Measurements from ENCODE around the gene ORM2. TPM values are rescaled to one million over a fixed set of nuclear protein-coding genes. Genes with fewer than 3 reads are reported as not detected.

ORM2 gene
- total RNA-seq, 2 experiments from 2014 or later: not detected

DNA sequence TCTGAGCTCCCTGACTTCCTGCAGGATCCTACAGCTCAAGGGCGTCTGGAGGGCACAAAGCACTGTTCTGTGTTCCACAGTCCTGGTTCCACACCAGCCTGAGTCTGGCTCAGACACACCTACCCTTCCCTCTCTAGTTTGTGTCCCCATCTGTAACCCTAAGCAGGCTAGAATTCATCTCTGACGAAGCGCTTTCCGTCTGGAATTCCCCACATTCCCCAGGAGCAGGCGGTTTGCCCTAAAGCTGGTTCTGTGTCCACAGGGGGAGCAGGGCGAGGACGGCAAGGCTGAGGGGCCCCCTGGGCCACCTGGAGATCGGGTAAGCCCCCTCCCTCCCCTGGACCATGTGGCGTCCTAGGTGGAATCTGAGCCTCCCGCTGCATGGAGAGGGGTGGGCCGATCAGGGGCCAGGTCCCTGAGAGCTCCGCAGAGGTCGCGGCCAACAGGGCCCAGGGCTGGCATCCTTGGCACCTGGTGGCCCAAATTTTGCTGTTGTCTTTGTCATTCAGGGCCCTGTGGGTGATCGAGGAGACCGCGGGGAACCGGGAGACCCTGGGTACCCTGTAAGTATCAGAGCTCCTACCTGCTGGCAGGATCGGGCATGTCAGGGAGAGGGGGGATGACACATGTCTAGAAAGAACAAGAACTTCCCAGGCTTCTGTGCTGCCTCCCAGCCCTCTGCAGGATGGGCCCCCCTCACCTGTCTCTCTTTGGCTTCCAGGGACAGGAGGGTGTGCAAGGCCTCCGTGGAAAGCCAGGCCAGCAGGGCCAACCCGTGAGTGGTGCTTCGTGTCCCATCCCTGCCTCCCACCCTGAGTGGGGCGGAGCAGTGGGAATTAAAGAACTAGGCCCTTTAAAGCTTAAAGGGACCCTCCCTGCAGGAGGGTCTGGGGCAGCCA is 41.2 kb upstream of the ORM2 start:
- no peaks in the 10 kb centered on the region for H3K36me3 Mint-ChIP-seq
- ATAC-seq (ENCODE audit: low read depth): no peak
- no peaks in the 10 kb centered on the region for H3K27me3 Mint-ChIP-seq
- peak; percentile 19 for DNase-seq
- H3K4me3 Mint-ChIP-seq: no peak overlapping the region
- H3K27ac Mint-ChIP-seq: no peak overlapping the region
- no peaks in the 10 kb centered on the region for H3K9me3 Mint-ChIP-seq
- peaks cover 2% of the 10 kb centered on the region for H3K4me1 Mint-ChIP-seq
- POLR2A ChIA-PET: no interaction called here

DNA sequence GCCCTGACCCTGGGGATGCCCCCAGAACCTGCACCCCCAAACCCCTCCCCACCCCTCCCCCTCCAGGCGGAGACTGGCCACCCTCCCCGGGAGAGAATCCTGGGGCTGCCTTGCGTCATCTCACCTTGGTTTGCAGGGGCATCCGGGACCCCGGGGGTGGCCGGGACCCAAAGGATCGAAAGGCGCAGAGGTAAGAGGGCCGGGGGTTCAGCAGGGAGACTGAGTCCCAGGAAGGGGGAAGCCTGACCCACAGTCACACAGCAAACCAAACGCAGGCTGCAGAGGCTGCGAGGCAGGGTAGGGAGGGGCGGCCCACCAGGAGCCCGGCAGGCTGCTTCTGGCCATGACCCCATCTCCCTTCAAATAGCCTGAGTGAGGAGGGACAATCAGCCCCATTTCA is 40.6 kb upstream of the ORM2 start:
- DNase-seq (peak; percentile 17), ATAC-seq (ENCODE audit: low read depth) (no peak)
- no peaks in the 10 kb centered on the region for H3K27me3 Mint-ChIP-seq
- no peaks in the 10 kb centered on the region for H3K36me3 Mint-ChIP-seq
- H3K4me3 Mint-ChIP-seq: no peak overlapping the region
- POLR2A ChIA-PET: no interaction called here
- H3K4me1 Mint-ChIP-seq: peaks cover 2% of the 10 kb centered on the region
- no peak overlapping the region for H3K27ac Mint-ChIP-seq
- H3K9me3 Mint-ChIP-seq: no peaks in the 10 kb centered on the region

DNA sequence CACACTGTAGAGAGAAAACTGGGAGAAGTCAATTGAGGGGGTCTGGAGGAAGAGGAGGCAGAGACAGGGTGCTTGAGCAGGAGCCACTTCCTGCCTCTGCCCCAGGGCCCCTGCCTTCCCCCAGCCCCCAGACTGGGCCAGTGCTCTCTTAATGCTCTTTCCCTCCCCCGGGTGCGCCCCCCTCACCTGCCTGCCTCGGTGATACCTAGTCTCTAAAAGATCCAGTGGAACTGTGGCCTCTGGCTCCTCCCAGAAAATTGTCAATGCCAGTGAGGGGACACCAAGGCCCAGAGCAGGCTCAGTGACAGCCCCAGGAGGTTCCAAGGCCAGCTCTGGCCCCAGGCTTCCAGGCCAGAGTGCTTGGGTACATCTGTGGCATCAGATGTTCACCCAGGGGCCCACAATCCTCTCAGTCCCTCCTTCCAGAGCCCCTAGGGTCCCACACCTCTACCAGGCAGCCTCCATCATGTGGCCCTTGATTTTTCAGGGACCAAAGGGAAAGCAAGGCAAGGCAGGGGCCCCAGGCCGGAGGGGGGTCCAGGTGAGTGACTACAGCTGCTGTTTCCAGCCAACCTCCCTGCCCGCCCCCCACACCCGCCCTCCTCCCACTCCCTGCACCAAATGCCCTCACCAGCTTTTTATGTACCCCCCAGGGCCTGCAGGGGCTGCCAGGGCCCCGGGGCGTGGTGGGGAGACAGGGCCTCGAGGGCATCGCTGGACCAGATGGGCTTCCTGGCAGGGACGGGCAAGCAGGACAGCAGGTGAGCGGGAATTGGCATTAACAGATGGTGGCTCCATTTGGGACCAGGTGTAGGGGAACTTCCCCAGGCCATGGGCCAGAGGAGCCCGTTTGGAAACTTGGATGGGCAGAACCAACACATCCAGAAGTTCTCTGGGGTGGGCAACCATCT is 39.8 kb upstream of the ORM2 start:
- peaks cover 3% of the 10 kb centered on the region for H3K36me3 Mint-ChIP-seq
- H3K4me1 Mint-ChIP-seq: peaks cover 2% of the 10 kb centered on the region
- DNase-seq (peak; percentile 25), ATAC-seq (ENCODE audit: low read depth) (no peak)
- H3K4me3 Mint-ChIP-seq: no peak overlapping the region
- H3K27ac Mint-ChIP-seq: no peak overlapping the region
- POLR2A ChIA-PET: no interaction called here
- H3K9me3 Mint-ChIP-seq: peaks cover 4% of the 10 kb centered on the region
- no peaks in the 10 kb centered on the region for H3K27me3 Mint-ChIP-seq

DNA sequence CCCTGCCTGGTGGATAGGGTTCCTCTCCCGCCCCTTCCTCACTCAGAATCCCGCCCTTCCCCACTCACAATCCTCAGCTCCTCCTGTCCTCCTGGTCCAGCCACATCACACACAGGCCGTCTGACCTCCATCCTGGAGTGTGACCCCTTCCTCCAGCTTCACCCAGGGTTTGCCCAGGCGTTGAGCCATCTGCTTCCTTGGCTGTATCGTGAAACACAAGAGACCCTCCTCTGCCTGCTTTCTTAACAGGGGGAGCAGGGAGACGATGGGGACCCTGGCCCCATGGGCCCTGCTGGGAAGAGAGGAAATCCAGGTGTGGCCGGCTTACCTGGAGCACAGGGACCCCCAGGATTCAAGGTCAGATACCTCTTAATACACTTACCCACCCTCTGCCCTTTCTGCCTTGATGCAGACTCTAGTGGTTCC is 39.1 kb upstream of the ORM2 start:
- ATAC-seq (ENCODE audit: low read depth) (no peak), DNase-seq (no peak)
- H3K27ac Mint-ChIP-seq: no peak overlapping the region
- POLR2A ChIA-PET: no interaction called here
- peaks cover 4% of the 10 kb centered on the region for H3K9me3 Mint-ChIP-seq
- H3K4me3 Mint-ChIP-seq: no peak overlapping the region
- H3K4me1 Mint-ChIP-seq: peaks cover 2% of the 10 kb centered on the region
- H3K36me3 Mint-ChIP-seq: peaks cover 3% of the 10 kb centered on the region
- H3K27me3 Mint-ChIP-seq: no peaks in the 10 kb centered on the region

DNA sequence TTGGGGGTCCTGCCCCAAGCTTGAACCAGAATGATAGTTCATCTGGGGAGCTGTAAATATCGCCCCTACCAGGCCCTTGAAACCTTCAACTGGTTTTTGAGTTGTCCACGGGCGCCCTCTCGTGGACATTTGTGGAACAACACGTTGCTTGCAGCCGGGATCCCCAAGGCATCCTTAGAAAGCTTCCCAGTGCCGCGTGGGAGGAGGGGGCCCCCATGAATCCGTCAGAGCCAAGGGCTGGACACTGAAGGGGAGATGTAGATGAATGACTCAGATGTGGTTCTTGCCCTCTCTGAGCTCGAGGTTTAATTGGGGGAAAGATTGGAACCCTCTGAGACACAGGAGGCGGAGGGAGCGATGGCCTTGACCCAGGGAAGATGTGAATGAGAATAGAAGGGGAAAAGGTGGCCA is 38.6 kb upstream of the ORM2 start:
- ATAC-seq (ENCODE audit: low read depth) (peak; percentile 61), DNase-seq (peak; percentile 78)
- Mint-ChIP-seq H3K4me1 (peaks cover 2% of the 10 kb centered on the region), H3K27me3 (no peaks in the 10 kb centered on the region), H3K36me3 (peaks cover 3% of the 10 kb centered on the region), H3K27ac (no peak overlapping the region), H3K9me3 (peaks cover 4% of the 10 kb centered on the region), H3K4me3 (no peak overlapping the region)
- POLR2A ChIA-PET: no interaction called here

DNA sequence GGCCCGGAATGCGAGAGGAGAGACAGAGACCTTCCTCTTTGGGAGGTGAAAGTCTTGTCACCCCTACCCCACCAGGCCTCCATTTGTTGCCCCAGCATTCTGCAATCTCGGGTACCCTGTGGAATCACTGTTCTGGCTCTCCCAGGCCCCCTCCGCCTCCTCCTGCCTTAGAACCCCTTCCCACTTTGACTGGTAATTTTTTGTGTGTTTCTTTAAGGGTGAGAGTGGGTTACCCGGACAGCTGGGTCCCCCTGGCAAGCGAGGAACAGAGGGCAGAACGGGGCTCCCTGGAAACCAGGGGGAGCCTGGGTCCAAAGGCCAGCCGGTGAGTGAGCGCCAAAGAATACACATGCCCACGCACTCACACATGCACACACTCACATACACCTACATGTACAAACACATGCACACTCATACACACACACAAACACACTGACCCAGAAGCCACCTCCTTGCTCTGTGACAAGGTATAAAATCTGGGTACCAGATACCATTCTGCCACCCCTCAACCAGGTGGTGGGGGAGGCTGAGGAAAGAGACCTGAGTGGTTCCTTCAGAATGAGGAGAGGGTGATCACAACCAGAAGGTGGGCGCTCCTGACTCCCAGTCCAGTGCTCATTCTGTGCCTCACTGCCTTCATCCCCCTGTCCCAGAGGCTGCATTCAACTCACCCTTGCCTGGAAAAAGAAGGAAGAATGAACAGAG is 37.6 kb upstream of the ORM2 start:
- Mint-ChIP-seq H3K9me3 (peaks cover 4% of the 10 kb centered on the region), H3K36me3 (peaks cover 3% of the 10 kb centered on the region)
- no peak for ATAC-seq (ENCODE audit: low read depth)

DNA sequence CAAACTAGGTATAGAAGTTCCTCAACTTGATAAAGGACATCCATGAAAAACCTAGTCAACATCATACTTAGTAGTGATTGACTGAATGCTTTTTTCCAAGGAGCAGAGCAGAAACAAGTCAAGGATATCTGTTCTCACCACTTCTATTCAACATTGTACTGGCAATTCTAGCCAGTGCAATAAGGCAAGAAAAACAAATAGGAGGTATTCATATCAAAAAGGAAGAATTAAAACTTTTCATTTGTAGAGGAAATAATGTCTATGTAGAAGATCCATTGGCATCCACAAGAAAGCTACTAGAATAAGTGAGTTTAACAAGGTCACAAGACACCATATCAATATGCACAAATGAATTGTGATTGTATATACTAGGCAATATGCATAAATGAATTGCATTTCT is 35.0 kb upstream of the ORM2 start:
- peaks cover 4% of the 10 kb centered on the region for H3K9me3 Mint-ChIP-seq
- peaks cover 3% of the 10 kb centered on the region for H3K36me3 Mint-ChIP-seq
- POLR2A ChIA-PET: interaction anchor here (0.7 kb wide), 1 partner anchor 137 kb away, joined by 5 read pairs; no protein-coding TSS in a partner anchor
- H3K4me3 Mint-ChIP-seq: no peak overlapping the region
- H3K4me1 Mint-ChIP-seq: peaks cover 2% of the 10 kb centered on the region
- H3K27me3 Mint-ChIP-seq: no peaks in the 10 kb centered on the region
- H3K27ac Mint-ChIP-seq: no peak overlapping the region
- ATAC-seq (ENCODE audit: low read depth) (no peak), DNase-seq (no peak)

More for the DNA sequence above, 37.6 kb upstream of the ORM2 start:
- H3K27ac Mint-ChIP-seq: no peak overlapping the region
- no peaks in the 10 kb centered on the region for H3K27me3 Mint-ChIP-seq
- H3K4me1 Mint-ChIP-seq: peaks cover 2% of the 10 kb centered on the region
- POLR2A ChIA-PET: no interaction called here
- no peak overlapping the region for H3K4me3 Mint-ChIP-seq
- peak; percentile 15 for DNase-seq

DNA sequence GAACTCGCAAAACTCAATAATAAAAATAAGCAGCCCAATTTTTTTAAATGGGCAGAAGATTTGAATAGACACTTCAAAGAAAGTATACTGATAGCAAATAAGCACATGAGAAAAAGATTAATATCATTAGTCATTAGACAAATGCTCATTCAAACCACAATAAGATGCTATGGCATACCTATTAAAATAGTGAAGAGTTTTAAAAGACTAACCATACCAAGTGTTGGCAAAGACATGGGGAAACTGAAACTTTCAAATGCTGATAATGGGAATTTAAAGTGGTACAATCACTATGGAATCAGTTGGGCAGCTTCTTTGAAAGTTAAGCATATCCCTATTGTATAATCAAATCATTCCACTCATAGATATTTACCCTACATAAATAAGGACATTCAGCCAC is 33.3 kb upstream of the ORM2 start:
- DNase-seq (no peak), ATAC-seq (ENCODE audit: low read depth) (no peak)
- no peak overlapping the region for H3K27ac Mint-ChIP-seq
- peaks cover 4% of the 10 kb centered on the region for H3K9me3 Mint-ChIP-seq
- no peak overlapping the region for H3K4me3 Mint-ChIP-seq
- H3K4me1 Mint-ChIP-seq: no peaks in the 10 kb centered on the region
- no peaks in the 10 kb centered on the region for H3K27me3 Mint-ChIP-seq
- POLR2A ChIA-PET: no interaction called here
- H3K36me3 Mint-ChIP-seq: peaks cover 3% of the 10 kb centered on the region

DNA sequence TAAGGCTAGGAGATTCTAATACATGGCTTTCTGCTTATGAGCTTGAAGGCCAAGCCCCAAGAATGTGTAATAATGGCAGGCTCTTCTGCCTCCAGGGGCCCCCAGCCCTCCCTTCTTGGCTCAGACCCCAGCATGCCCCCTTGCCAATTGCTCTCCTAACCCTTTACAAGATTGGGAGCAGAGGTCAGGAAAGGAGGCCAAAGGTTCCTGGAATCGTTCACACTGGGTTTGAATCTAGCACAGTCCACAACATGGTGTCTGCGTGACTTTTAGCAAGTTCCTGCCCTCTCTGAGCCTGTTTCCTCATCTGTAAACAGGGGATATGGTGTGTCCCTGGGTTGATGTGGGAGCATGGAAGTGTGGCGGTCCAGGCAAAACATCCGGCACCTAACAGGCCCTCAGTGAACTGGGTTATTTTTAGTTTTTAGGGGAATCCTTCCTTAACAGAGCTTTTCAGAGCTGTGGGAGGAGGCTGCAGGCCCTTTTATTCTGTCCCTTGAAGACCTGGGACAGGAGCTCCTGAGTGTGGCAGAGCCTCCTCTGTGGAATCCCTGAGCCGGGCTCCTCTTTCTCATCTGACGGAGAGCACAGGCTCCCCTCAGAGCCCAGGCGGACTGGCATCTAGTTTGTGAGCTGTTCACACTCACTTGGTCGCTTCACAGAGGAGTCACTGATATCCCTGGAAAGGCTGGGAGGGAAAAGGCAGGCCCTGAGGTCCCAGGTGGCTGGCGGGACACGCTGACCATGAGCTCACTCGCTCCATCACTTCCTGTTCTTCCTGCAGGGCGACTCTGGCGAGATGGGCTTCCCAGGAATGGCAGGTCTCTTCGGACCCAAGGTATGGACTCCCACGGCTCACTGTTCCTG is 30.1 kb upstream of the ORM2 start:
- H3K4me3 Mint-ChIP-seq: no peak overlapping the region
- DNase-seq: no peak
- no peaks in the 10 kb centered on the region for H3K27me3 Mint-ChIP-seq
- H3K4me1 Mint-ChIP-seq: no peaks in the 10 kb centered on the region
- H3K36me3 Mint-ChIP-seq: peaks cover 2% of the 10 kb centered on the region
- no peak for ATAC-seq (ENCODE audit: low read depth)
- POLR2A ChIA-PET: no interaction called here
- H3K9me3 Mint-ChIP-seq: peaks cover 3% of the 10 kb centered on the region
- H3K27ac Mint-ChIP-seq: no peak overlapping the region

DNA sequence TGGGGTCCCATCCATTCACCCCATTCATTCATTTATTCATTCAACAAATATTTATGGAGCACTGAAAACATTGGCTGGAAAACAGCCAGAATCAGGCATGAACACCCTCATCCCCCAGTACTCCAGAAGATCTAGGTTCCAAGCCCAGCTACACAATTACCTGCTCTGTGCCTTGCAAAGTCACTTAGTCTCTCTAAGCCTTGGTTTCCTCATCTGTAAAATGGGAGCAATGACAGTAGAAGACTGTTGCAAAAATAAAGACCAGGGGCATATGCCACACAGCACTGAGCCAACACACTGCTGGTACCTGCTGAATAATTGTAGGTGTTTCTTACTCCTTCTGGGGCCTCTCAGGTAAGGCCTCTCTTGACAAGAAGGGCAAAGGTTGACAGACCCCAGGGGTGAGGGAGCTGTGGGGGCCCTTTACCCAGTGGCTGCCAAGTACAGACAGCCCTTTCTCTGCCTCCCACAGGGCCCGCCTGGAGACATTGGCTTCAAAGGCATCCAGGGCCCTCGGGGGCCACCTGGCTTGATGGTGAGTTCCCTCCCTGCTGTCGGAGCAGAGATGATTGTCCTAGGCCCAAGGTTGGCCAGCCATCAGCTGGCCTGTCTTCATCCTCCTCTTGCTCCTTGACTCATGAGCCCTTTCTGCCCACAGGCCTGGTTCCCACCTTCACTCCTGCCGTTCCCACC is 29.4 kb upstream of the ORM2 start:
- DNase-seq (no peak), ATAC-seq (ENCODE audit: low read depth) (no peak)
- no peak overlapping the region for H3K4me3 Mint-ChIP-seq
- H3K4me1 Mint-ChIP-seq: no peaks in the 10 kb centered on the region
- no peak overlapping the region for H3K27ac Mint-ChIP-seq
- H3K9me3 Mint-ChIP-seq: no peaks in the 10 kb centered on the region
- no peaks in the 10 kb centered on the region for H3K36me3 Mint-ChIP-seq
- POLR2A ChIA-PET: no interaction called here
- H3K27me3 Mint-ChIP-seq: no peaks in the 10 kb centered on the region

DNA sequence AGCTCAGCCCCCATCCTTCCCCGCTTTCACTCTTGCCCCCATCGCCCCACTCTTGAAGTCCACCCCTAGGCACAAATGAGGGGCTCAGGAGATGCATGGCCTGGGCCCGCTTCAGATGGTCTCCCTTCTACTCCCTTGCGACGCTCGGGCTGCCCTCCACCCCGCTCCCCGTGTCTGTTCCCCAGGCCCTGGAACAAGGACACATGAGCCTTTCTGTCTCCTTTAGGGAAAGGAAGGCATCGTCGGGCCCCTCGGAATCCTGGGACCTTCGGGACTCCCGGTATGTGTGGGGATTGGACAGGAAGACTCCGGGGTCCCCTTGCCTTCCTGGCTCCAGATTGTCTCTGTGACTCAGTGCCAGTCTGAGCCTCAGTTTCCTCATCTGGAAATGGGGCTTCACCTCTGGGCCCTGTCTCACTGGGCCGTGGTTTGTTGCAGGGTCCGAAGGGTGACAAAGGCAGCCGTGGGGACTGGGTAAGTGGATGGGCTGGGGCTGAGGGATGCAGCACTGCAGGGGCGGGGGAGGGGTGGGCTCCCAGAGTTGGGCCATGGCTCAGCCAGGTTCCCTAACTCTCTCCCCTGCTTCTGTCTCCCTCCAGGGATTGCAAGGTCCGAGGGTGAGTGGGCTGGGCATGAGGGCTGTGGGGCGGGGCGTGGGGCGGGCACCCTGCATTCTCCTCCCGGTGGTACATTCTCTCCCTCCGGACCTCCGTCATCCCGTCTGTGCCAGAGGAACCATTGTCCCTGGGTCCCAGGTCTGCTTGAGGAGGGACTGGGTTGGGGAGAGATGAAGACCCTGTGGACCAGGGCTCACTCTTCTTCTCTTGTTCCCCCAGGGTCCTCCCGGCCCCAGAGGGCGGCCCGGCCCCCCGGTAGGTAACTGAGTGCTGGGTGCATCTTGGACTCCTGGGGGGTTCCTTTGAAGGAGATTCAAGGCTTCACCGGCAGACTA is 28.5 kb upstream of the ORM2 start:
- ATAC-seq (ENCODE audit: low read depth): no peak
- Mint-ChIP-seq H3K27me3 (peaks cover 2% of the 10 kb centered on the region), H3K4me1 (peaks cover 2% of the 10 kb centered on the region), H3K4me3 (no peak overlapping the region), H3K9me3 (no peaks in the 10 kb centered on the region), H3K36me3 (no peaks in the 10 kb centered on the region), H3K27ac (peak overlapping the region; percentile 38)
- POLR2A ChIA-PET: no interaction called here
- DNase-seq: no peak

Data from activated naive CD8-positive, alpha-beta T cell treated with anti-CD3 and anti-CD28 coated beads, Interleukin-2, amount 10 ng/mL, durations not matched to agents 7 days and 5 days (primary cell).